Sigmoid colon (tissue), 4 donors: Measurements from ENCODE around the gene RBCK1.

Source experiments
- EP300 ChIP-seq, 4 donors: sonication (generic); formaldehyde crosslinking; IDR thresholded peaks; one replicate each; pipeline ENCODE4 v1.6.1; 2017; ENCODE audit warnings: antibody characterized with exemption in 4 of 4
- POLR2A ChIP-seq, 2 donors: fragments of 450-650 bp; IDR thresholded peaks; one replicate each; pipeline ENCODE4 v1.6.1; 2016; ENCODE audit warnings: antibody characterized with exemption in 2 of 2, mild to moderate bottlenecking in 2 of 2, moderate library complexity in 2 of 2
- POLR2AphosphoS5 ChIP-seq, 4 donors: sonication (generic); formaldehyde crosslinking; IDR thresholded peaks; one replicate each; pipeline ENCODE4 v1.6.1; 2017; ENCODE audit warnings: antibody characterized with exemption in 4 of 4
- TF ChIP-seq, protein P1 (sequence below), 4 experiments: fragments of 450-650 bp in 3 of 4; fragments of 200-600 bp in 1 of 4; IDR thresholded peaks; one replicate each; pipeline ENCODE4 v1.5.1; 2016 to 2019; ENCODE audit warnings: antibody characterized with exemption in 4 of 4, mild to moderate bottlenecking in 3 of 4, moderate library complexity in 2 of 4

DNA sequence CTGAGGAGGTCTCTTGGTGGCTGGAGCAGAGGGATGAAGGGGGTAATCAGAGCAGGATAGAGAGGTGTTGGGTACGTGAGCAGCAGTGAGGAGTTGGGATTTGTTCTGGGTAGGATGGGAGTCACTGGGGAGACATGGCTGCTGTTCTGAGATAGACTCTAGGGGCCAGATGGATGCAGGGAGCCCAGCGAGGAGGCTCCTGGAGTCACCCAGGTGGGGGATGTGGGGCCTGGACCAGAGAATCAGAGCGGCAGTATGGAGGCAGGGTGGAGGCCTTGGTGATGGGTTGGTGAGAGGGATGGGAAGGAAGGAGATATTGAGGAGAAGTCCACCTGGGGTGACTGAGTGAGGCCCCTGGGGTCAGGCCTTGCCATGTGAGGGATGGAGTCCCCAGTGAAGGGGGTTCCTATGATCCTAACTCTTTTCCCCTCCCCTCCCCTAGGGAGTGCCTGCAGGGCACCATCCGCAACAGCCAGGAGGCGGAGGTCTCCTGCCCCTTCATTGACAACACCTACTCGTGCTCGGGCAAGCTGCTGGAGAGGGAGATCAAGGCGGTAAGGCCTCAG, 13.7 kb downstream of the RBCK1 start:
- TF ChIP-seq POLR2A (IDR thresholded peaks at IDR 0.05) (no peak), EP300 (IDR thresholded peaks at IDR 0.05) (no peak), POLR2AphosphoS5 (IDR thresholded peaks at IDR 0.05) (no peak)
- TF ChIP-seq, protein P1, sequence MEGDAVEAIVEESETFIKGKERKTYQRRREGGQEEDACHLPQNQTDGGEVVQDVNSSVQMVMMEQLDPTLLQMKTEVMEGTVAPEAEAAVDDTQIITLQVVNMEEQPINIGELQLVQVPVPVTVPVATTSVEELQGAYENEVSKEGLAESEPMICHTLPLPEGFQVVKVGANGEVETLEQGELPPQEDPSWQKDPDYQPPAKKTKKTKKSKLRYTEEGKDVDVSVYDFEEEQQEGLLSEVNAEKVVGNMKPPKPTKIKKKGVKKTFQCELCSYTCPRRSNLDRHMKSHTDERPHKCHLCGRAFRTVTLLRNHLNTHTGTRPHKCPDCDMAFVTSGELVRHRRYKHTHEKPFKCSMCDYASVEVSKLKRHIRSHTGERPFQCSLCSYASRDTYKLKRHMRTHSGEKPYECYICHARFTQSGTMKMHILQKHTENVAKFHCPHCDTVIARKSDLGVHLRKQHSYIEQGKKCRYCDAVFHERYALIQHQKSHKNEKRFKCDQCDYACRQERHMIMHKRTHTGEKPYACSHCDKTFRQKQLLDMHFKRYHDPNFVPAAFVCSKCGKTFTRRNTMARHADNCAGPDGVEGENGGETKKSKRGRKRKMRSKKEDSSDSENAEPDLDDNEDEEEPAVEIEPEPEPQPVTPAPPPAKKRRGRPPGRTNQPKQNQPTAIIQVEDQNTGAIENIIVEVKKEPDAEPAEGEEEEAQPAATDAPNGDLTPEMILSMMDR (IDR thresholded peaks at IDR 0.05) = no peak
